IPS-20b (cell line): ENCODE results near the gene GPR142.
"Not testable (repeated sequence)": the region's sequence is repeated elsewhere in the genome, so short reads cannot be mapped to it uniquely, and the experiment has no call there.

Experiments
- H3K27ac ChIP-seq: one replicate; pipeline ENCODE4 v1.5.1; 2013; ENCODE audit warnings: low read length
- H3K27me3 ChIP-seq: 2 replicates; pipeline ENCODE4 v1.6.1; 2013; ENCODE audit warnings: mild to moderate bottlenecking, low read length, inconsistent platforms; ENCODE audit not compliant: insufficient read depth
- H3K36me3 ChIP-seq: 2 replicates; pipeline ENCODE4 v1.6.1; 2013; ENCODE audit warnings: low read depth, mild to moderate bottlenecking, inconsistent platforms, low read length, moderate library complexity; ENCODE audit not compliant: insufficient read depth
- H3K4me1 ChIP-seq: 2 replicates; pipeline ENCODE4 v1.6.1; 2013; ENCODE audit warnings: mild to moderate bottlenecking, control low read depth, inconsistent platforms, low read length, moderate library complexity; ENCODE audit not compliant: insufficient read depth
- H3K4me3 ChIP-seq: 2 replicates; pipeline ENCODE4 v1.5.1; 2013; ENCODE audit warnings: mild to moderate bottlenecking, low read length, inconsistent platforms
- H3K9ac ChIP-seq: 2 replicates; pipeline ENCODE4 v1.6.1; 2013; ENCODE audit warnings: low read depth, mild to moderate bottlenecking, inconsistent platforms, low read length, moderate library complexity
- H3K9me3 ChIP-seq: 2 replicates; pipeline ENCODE4 v1.6.1; 2013; ENCODE audit warnings: mild to moderate bottlenecking, low read depth, low read length, inconsistent platforms; ENCODE audit not compliant: insufficient read depth

GPR142 gene

GRCh38 chr17:74403512-74404137, 36.3 kb downstream of the GPR142 start:
- no peaks in the 10 kb centered on the region for H3K9me3 ChIP-seq
- H3K9ac ChIP-seq, result peak overlapping the region; percentile 2; the same call in 1 of the 2 replicates
- no peak overlapping the region for H3K27ac ChIP-seq
- H3K4me3 ChIP-seq, result peak overlapping the region; percentile 45; the same call in 1 of the 2 replicates
- H3K36me3 ChIP-seq, result no peaks in the 10 kb centered on the region
- H3K4me1 ChIP-seq, result peaks cover 16% of the 10 kb centered on the region
- no peaks in the 10 kb centered on the region for H3K27me3 ChIP-seq

- Histone ChIP-seq H3K9ac (peak overlapping the region; percentile 2; the same call in 1 of the 2 replicates), H3K27me3 (no peaks in the 10 kb centered on the region), H3K27ac (no peak overlapping the region), H3K4me3 (peak overlapping the region; percentile 45; the same call in 1 of the 2 replicates), H3K36me3 (no peaks in the 10 kb centered on the region), H3K9me3 (no peaks in the 10 kb centered on the region), H3K4me1 (peaks cover 16% of the 10 kb centered on the region)
Measured at GRCh38 chr17:74404218-74404617, 36.9 kb downstream of the GPR142 start.

- Histone ChIP-seq H3K4me1 (peaks cover 16% of the 10 kb centered on the region), H3K27me3 (no peaks in the 10 kb centered on the region), H3K9me3 (no peaks in the 10 kb centered on the region), H3K27ac (no peak overlapping the region), H3K9ac (peak overlapping the region; percentile 2; the same call in 1 of the 2 replicates), H3K36me3 (no peaks in the 10 kb centered on the region), H3K4me3 (peak overlapping the region; percentile 45; the same call in 1 of the 2 replicates)
Measured at GRCh38 chr17:74404789-74405188, 37.5 kb downstream of the GPR142 start.

- H3K9me3 ChIP-seq, H3K4me3 ChIP-seq, H3K9ac ChIP-seq, H3K27me3 ChIP-seq, H3K27ac ChIP-seq, H3K36me3 ChIP-seq: not testable (repeated sequence)
- H3K4me1 ChIP-seq, result peaks cover 16% of the 10 kb centered on the region
Measured at GRCh38 chr17:74405311-74405710, 38.0 kb downstream of the GPR142 start.

GRCh38 chr17:74407384-74407783, 40.1 kb downstream of the GPR142 start:
- Histone ChIP-seq H3K4me3 (no peak overlapping the region), H3K36me3 (no peaks in the 10 kb centered on the region), H3K4me1 (peaks cover 16% of the 10 kb centered on the region), H3K9me3 (no peaks in the 10 kb centered on the region), H3K27ac (no peak overlapping the region), H3K27me3 (no peaks in the 10 kb centered on the region), H3K9ac (no peak overlapping the region)

GRCh38 chr17:74408262-74408661, 41.0 kb downstream of the GPR142 start:
- no peaks in the 10 kb centered on the region for H3K36me3 ChIP-seq
- H3K4me1 ChIP-seq, result peaks cover 15% of the 10 kb centered on the region
- H3K4me3 ChIP-seq, result no peak overlapping the region
- no peaks in the 10 kb centered on the region for H3K27me3 ChIP-seq
- H3K9ac ChIP-seq, result no peak overlapping the region
- H3K27ac ChIP-seq, result no peak overlapping the region
- H3K9me3 ChIP-seq, result no peaks in the 10 kb centered on the region

GRCh38 chr17:74408815-74409214, 41.5 kb downstream of the GPR142 start:
- Histone ChIP-seq H3K4me3 (no peak overlapping the region), H3K4me1 (peaks cover 10% of the 10 kb centered on the region), H3K27ac (no peak overlapping the region), H3K9me3 (no peaks in the 10 kb centered on the region), H3K27me3 (no peaks in the 10 kb centered on the region), H3K9ac (no peak overlapping the region), H3K36me3 (no peaks in the 10 kb centered on the region)

GRCh38 chr17:74410001-74410443, 42.7 kb downstream of the GPR142 start:
- Histone ChIP-seq H3K4me1 (no peaks in the 10 kb centered on the region), H3K36me3 (no peaks in the 10 kb centered on the region), H3K9ac (no peak overlapping the region), H3K9me3 (no peaks in the 10 kb centered on the region), H3K27me3 (no peaks in the 10 kb centered on the region), H3K27ac (no peak overlapping the region), H3K4me3 (no peak overlapping the region)

GRCh38 chr17:74412581-74412980, 45.3 kb downstream of the GPR142 start:
- Histone ChIP-seq H3K4me3 (no peak overlapping the region), H3K4me1 (no peaks in the 10 kb centered on the region), H3K9me3 (no peaks in the 10 kb centered on the region), H3K27me3 (no peaks in the 10 kb centered on the region), H3K27ac (no peak overlapping the region), H3K9ac (no peak overlapping the region), H3K36me3 (no peaks in the 10 kb centered on the region)

- H3K27me3 ChIP-seq, result no peaks in the 10 kb centered on the region
- H3K27ac ChIP-seq, result no peak overlapping the region
- H3K9ac ChIP-seq, result no peak overlapping the region
- no peaks in the 10 kb centered on the region for H3K9me3 ChIP-seq
- no peaks in the 10 kb centered on the region for H3K36me3 ChIP-seq
- no peak overlapping the region for H3K4me3 ChIP-seq
- H3K4me1 ChIP-seq, result no peaks in the 10 kb centered on the region
Measured at GRCh38 chr17:74413491-74413890, 46.2 kb downstream of the GPR142 start.

- no peak overlapping the region for H3K4me3 ChIP-seq
- H3K9me3 ChIP-seq, result no peaks in the 10 kb centered on the region
- no peaks in the 10 kb centered on the region for H3K27me3 ChIP-seq
- H3K9ac ChIP-seq, result no peak overlapping the region
- no peak overlapping the region for H3K27ac ChIP-seq
- H3K36me3 ChIP-seq, result no peaks in the 10 kb centered on the region
- no peaks in the 10 kb centered on the region for H3K4me1 ChIP-seq
Measured at GRCh38 chr17:74414510-74414909, 47.2 kb downstream of the GPR142 start.

GRCh38 chr17:74415608-74416396, 48.5 kb downstream of the GPR142 start:
- Histone ChIP-seq H3K36me3 (no peaks in the 10 kb centered on the region), H3K4me3 (no peak overlapping the region), H3K9ac (no peak overlapping the region), H3K27ac (no peak overlapping the region), H3K9me3 (no peaks in the 10 kb centered on the region), H3K4me1 (no peaks in the 10 kb centered on the region), H3K27me3 (no peaks in the 10 kb centered on the region)
